ENCODE results near the gene DDTL. TPM values are rescaled to one million over a fixed set of nuclear protein-coding genes. Genes with fewer than 3 reads are reported as not detected.

Gene DDTL
- polyA plus RNA-seq, 1 of the 3 experiments (the other 2 are of a cell fraction): 1.6 TPM

DNA sequence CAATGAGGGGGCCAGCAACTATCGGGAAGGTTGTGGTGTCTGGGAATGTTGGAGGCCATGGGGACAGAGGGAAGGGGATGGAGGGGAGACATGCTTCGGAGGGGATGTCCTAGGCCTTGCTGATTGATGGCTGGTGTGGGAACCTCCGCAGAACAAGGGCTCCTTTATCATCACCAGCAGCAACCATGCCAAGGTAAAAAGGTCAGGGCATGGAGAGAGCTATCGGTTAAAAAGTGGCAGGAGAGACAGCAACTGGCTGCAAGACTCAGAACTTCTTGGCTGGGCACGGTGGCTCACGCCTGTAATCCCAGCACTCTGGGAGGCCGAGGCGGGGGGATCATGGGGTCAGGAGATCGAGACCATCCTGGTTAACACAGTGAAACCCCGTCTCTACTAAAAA, 35.6 kb downstream of the DDTL start:
- ChIA-PET CTCF (interaction anchor here (1.2 kb wide), 1 partner anchor 9 kb away, joined by 5 read pairs; the partner anchor contains the start of gene CABIN1), POLR2A (no interaction called here)
- H3K27me3 ChIP-seq (ENCODE audit: insufficient read depth): no peaks in the 10 kb centered on the region
- no peak overlapping the region for H3K4me2 ChIP-seq
- no peaks in the 10 kb centered on the region for H3F3A ChIP-seq (replicated peaks; ENCODE audit: insufficient read depth)
- no peak for DNase-seq
- no peak overlapping the region for H3K4me3 ChIP-seq (ENCODE audit: low read depth in 2 of 2, low read length in 1 of 2)
- no peaks in the 10 kb centered on the region for H3K9me3 ChIP-seq
- no peaks in the 10 kb centered on the region for H3K79me2 ChIP-seq (ENCODE audit: insufficient read depth)
- H3K4me1 ChIP-seq (ENCODE audit: control insufficient read depth in 1 of 2, insufficient read depth in 2 of 2, low read depth in 1 of 2, low read length in 1 of 2): peaks cover 0 to 5% of the 10 kb centered on the region in 2 experiments; a peak in 1 of 4 replicates
- H3K9me2 ChIP-seq: no peaks in the 10 kb centered on the region
- no peaks in the 10 kb centered on the region for H4K20me1 ChIP-seq (ENCODE audit: insufficient read depth)
- TF ChIP-seq, protein P1, sequence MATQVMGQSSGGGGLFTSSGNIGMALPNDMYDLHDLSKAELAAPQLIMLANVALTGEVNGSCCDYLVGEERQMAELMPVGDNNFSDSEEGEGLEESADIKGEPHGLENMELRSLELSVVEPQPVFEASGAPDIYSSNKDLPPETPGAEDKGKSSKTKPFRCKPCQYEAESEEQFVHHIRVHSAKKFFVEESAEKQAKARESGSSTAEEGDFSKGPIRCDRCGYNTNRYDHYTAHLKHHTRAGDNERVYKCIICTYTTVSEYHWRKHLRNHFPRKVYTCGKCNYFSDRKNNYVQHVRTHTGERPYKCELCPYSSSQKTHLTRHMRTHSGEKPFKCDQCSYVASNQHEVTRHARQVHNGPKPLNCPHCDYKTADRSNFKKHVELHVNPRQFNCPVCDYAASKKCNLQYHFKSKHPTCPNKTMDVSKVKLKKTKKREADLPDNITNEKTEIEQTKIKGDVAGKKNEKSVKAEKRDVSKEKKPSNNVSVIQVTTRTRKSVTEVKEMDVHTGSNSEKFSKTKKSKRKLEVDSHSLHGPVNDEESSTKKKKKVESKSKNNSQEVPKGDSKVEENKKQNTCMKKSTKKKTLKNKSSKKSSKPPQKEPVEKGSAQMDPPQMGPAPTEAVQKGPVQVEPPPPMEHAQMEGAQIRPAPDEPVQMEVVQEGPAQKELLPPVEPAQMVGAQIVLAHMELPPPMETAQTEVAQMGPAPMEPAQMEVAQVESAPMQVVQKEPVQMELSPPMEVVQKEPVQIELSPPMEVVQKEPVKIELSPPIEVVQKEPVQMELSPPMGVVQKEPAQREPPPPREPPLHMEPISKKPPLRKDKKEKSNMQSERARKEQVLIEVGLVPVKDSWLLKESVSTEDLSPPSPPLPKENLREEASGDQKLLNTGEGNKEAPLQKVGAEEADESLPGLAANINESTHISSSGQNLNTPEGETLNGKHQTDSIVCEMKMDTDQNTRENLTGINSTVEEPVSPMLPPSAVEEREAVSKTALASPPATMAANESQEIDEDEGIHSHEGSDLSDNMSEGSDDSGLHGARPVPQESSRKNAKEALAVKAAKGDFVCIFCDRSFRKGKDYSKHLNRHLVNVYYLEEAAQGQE (IDR thresholded peaks at IDR 0.05; ENCODE audit: low read depth, low read length): no peak
- TF ChIP-seq CHD2 (IDR thresholded peaks at IDR 0.05; ENCODE audit: low read length, partially characterized antibody) (no peak), NRF1 (IDR thresholded peaks at IDR 0.05; ENCODE audit: low read depth, low read length) (no peak), YY1 (IDR thresholded peaks at IDR 0.05; ENCODE audit: low read depth) (no peak), SIN3A (IDR thresholded peaks at IDR 0.05; ENCODE audit: borderline replicate concordance, low read depth, low read length) (no peak), RCOR1 (IDR thresholded peaks at IDR 0.05; ENCODE audit: low read length) (no peak), NFIC (IDR thresholded peaks at IDR 0.05; ENCODE audit: borderline replicate concordance) (no peak), TEAD4 (IDR thresholded peaks at IDR 0.05; ENCODE audit: borderline replicate concordance, insufficient read depth) (no peak), EP300 (IDR thresholded peaks at IDR 0.05; ENCODE audit: borderline replicate concordance in 1 of 2, low read depth in 1 of 2, low read length in 1 of 2) (no peak)
- TF ChIP-seq, protein P2, sequence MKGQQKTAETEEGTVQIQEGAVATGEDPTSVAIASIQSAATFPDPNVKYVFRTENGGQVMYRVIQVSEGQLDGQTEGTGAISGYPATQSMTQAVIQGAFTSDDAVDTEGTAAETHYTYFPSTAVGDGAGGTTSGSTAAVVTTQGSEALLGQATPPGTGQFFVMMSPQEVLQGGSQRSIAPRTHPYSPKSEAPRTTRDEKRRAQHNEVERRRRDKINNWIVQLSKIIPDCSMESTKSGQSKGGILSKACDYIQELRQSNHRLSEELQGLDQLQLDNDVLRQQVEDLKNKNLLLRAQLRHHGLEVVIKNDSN (IDR thresholded peaks at IDR 0.05; ENCODE audit: borderline replicate concordance, low read depth): no peak
- TF ChIP-seq, protein P3, sequence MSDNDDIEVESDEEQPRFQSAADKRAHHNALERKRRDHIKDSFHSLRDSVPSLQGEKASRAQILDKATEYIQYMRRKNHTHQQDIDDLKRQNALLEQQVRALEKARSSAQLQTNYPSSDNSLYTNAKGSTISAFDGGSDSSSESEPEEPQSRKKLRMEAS (IDR thresholded peaks at IDR 0.05; ENCODE audit: low read depth): no peak
- TF ChIP-seq, protein P4, sequence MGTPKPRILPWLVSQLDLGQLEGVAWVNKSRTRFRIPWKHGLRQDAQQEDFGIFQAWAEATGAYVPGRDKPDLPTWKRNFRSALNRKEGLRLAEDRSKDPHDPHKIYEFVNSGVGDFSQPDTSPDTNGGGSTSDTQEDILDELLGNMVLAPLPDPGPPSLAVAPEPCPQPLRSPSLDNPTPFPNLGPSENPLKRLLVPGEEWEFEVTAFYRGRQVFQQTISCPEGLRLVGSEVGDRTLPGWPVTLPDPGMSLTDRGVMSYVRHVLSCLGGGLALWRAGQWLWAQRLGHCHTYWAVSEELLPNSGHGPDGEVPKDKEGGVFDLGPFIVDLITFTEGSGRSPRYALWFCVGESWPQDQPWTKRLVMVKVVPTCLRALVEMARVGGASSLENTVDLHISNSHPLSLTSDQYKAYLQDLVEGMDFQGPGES (IDR thresholded peaks at IDR 0.05; ENCODE audit: low read depth, low read length): no peak
- WGBS (ENCODE audit: low lambda C conversion rate): 92% methylated on average over 10 of the region's 10 CpGs
- no peak overlapping the region for H3K9ac ChIP-seq
- no peaks in the 10 kb centered on the region for H3K36me3 ChIP-seq (replicated peaks in 1 of 2; ENCODE audit: control insufficient read depth in 1 of 2, insufficient read depth in 2 of 2, low read length in 1 of 2)
- no peak overlapping the region for H3K27ac ChIP-seq (ENCODE audit: low read depth in 2 of 2, low read length in 1 of 2)
- H2AFZ ChIP-seq (ENCODE audit: low read depth): no peak overlapping the region

Measured in SK-N-SH (cell line).